Ovary (tissue), 9 donors: ENCODE results near the gene TUBB3. TPM values are rescaled to one million over a fixed set of nuclear protein-coding genes. Genes with fewer than 3 reads are reported as not detected.

Source experiments
- DNase-seq, 5 donors: peaks; one replicate each; pipeline ENCODE4 v3.0.0-alpha.2; 2019 to 2020
- H3K27ac ChIP-seq, 2 donors: fragments of 200-600 bp; one replicate each; pipeline versions ENCODE4 v1.5.1 to v1.8.0; 2019 to 2022
- H3K27me3 ChIP-seq: fragments of 200-600 bp; one replicate; pipeline ENCODE4 v1.8.0; 2022
- H3K36me3 ChIP-seq: fragments of 200-600 bp; sonication (generic); one replicate; pipeline ENCODE4 v1.5.1; 2019
- H3K4me1 ChIP-seq: one replicate; pipeline ENCODE4 v1.8.1; 2013; ENCODE audit warnings: mild to moderate bottlenecking, moderate library complexity; ENCODE audit not compliant: insufficient read depth
- H3K4me3 ChIP-seq: fragments of 200-600 bp; sonication (generic); one replicate; pipeline ENCODE4 v1.5.1; 2017
- H3K9me3 ChIP-seq, 2 donors: fragments of 200-600 bp in 1 of 2; sonication (generic) in 1 of 2; one replicate each; pipeline versions ENCODE4 v1.5.1 to v1.8.1; 2013 to 2019; ENCODE audit warnings: mild to moderate bottlenecking in 1 of 2, moderate library complexity in 1 of 2
- CTCF ChIP-seq, 3 donors: fragments of 450-650 bp in 2 of 3; fragments of 200-600 bp in 1 of 3; IDR thresholded peaks; one replicate each; pipeline versions ENCODE4 v1.5.1 to v1.8.0; 2016 to 2022; ENCODE audit warnings: antibody characterized with exemption in 3 of 3, mild to moderate bottlenecking in 1 of 3
- EP300 ChIP-seq: sonication (generic); formaldehyde crosslinking; IDR thresholded peaks from one replicate; pipeline ENCODE4 v1.6.1; 2017; ENCODE audit warnings: antibody characterized with exemption
- POLR2A ChIP-seq: fragments of 450-650 bp; IDR thresholded peaks from one replicate; pipeline ENCODE4 v1.6.1; 2017; ENCODE audit warnings: antibody characterized with exemption, mild to moderate bottlenecking, moderate library complexity
- WGBS, 3 donors: extraction: QIAGEN DNeasy Blood & Tissue Kit in 1 of 3; methylation state at CpG; one replicate each; pipeline versions ENCODE4 v1.1.5 to v1.1.7; 2013 to 2017; 5-methylcytosine and 5-hydroxymethylcytosine counted together
- intact Hi-C, 4 donors: fragments of 100-400 bp; cut with DNase I; formaldehyde crosslinking; loops; one replicate each; pipeline versions ENCODE4 v1.11.0 to v1.15.1; 2022 to 2023
- polyA plus RNA-seq, 2 donors: library from polyadenylated mRNA; stranded (reverse); fragments of 200-250 nt in 1 of 2; fragments of 350-450 nt in 1 of 2; fragmentation: Illumina TruSeq in 1 of 2; extraction: RNeasy Lipid Tissue Mini Kit (QIAGEN cat#74804) in 1 of 2; gene quantifications; one replicate each; pipeline ENCODE4 v1.2.3, GENCODE V29; 2013 to 2014
- total RNA-seq, 7 donors: library from RNA; depleted of rRNA in 2 of 7; stranded (reverse); fragments of >200 nt in 2 of 7; fragmentation: NEBNext Ultra II Directional in 3 of 7; extraction: Animal tissue kit (Norgen Biotek cat#: 25700) in 3 of 7; gene quantifications; one replicate each; pipeline versions ENCODE4 v1.1.0 to v1.2.4, GENCODE V29; 2016 to 2023
- donor health status: DM: no; HTN: no; CAD: no; lungs with moderate emphysema.
- donor health status: DM: no; HTN: no; CAD: no.
- donor health status: Bipolar disorder and iron deficiency.
- donor health status: DM: yes; HTN: yes; CAD: no.
- donor health status: DM: no; HTN: no; CAD: no.
- donor health status: DM: yes; HTN: yes; CAD: no.

Gene TUBB3
- total and polyA plus RNA-seq, 9 donors, result 0.73 to 22.6 (median 2.5) TPM

GRCh38 chr16:89893642-89894548, 29.2 kb upstream of the TUBB3 start:
- Histone ChIP-seq H3K36me3 (peaks cover 3% of the 10 kb centered on the region), H3K9me3 (no peaks in the 10 kb centered on the region), H3K27ac (no peak overlapping the region), H3K27me3 (no peaks in the 10 kb centered on the region), H3K4me1 (no peaks in the 10 kb centered on the region), H3K4me3 (no peak overlapping the region)
- TF ChIP-seq POLR2A (no peak), CTCF (IDR thresholded peaks at IDR 0.05) (no peak), EP300 (no peak)
- DNase-seq, result no peak
- intact Hi-C loops, result no loop called here
- 81 to 89% (median 82%) methylated on average over 25 to 45 of the region's 45 CpGs for WGBS, 3 donors

- no peaks in the 10 kb centered on the region for H3K4me1 ChIP-seq
- no peaks in the 10 kb centered on the region for H3K9me3 ChIP-seq
- peaks cover 3% of the 10 kb centered on the region for H3K36me3 ChIP-seq
- 87 to 92% (median 90%) methylated on average over 25 to 26 of the region's 26 CpGs for WGBS, 3 donors
- intact Hi-C loops, result no loop called here
- no peaks in the 10 kb centered on the region for H3K27me3 ChIP-seq
- no peak overlapping the region for H3K27ac ChIP-seq
- no peak for DNase-seq
- no peak overlapping the region for H3K4me3 ChIP-seq
- TF ChIP-seq POLR2A, result no peak
- no peak for TF ChIP-seq EP300
- TF ChIP-seq CTCF (IDR thresholded peaks at IDR 0.05), result no peak
Observed at GRCh38 chr16:89895482-89896250, 27.5 kb upstream of the TUBB3 start.

GRCh38 chr16:89897204-89897603, 25.9 kb upstream of the TUBB3 start:
- intact Hi-C loops, result no loop called here
- TF ChIP-seq CTCF (IDR thresholded peaks at IDR 0.05) (no peak), EP300 (no peak), POLR2A (no peak)
- no peak for DNase-seq
- Histone ChIP-seq H3K27me3 (no peaks in the 10 kb centered on the region), H3K4me1 (no peaks in the 10 kb centered on the region), H3K36me3 (peaks cover 3% of the 10 kb centered on the region), H3K27ac (no peak overlapping the region), H3K9me3 (no peaks in the 10 kb centered on the region), H3K4me3 (no peak overlapping the region)
- WGBS, 3 donors, result 92 to 98% (median 94%) methylated on average over 11 of the region's 11 CpGs

GRCh38 chr16:89898201-89898967, 24.8 kb upstream of the TUBB3 start:
- Histone ChIP-seq H3K9me3 (no peaks in the 10 kb centered on the region), H3K4me1 (no peaks in the 10 kb centered on the region), H3K4me3 (no peak overlapping the region), H3K27ac (no peak overlapping the region), H3K36me3 (peaks cover 3% of the 10 kb centered on the region), H3K27me3 (no peaks in the 10 kb centered on the region)
- DNase-seq, result no peak
- intact Hi-C loops, result no loop called here
- 89 to 92% (median 89%) methylated on average over 36 of the region's 36 CpGs for WGBS, 3 donors
- TF ChIP-seq CTCF (IDR thresholded peaks at IDR 0.05) (no peak), POLR2A (no peak), EP300 (no peak)
